Panc1 (cell line): ENCODE measurements around the gene IGFN1. TPM values are rescaled to one million over a fixed set of nuclear protein-coding genes. Genes with fewer than 3 reads are reported as not detected.

Source experiments
- ATAC-seq: fragments of 200-7000 bp; cut with Tn5 transposase; 2 replicates; pipeline ENCODE4 v1.9.1; 2020; ENCODE audit warnings: mild to moderate bottlenecking, moderate library complexity
- BruUV-seq: library from RNA; stranded (reverse); fragments of 400-500 nt; replicated peaks from 2 replicates; lab custom pipeline; 2021; lab: Mats Ljungman, UMichigan
- CTCF ChIA-PET: fragments of 300-600 bp; sonication (Branson Sonifier 250); formaldehyde crosslinking; loops from one replicate; lab custom pipeline; 2022; ENCODE audit warnings: antibody characterized with exemption; lab: Charles Lee
- POLR2A ChIA-PET: fragments of 300-600 bp; sonication (Branson Sonifier 250); formaldehyde crosslinking; loops from one replicate; lab custom pipeline; 2022; ENCODE audit warnings: antibody characterized with exemption; lab: Charles Lee
- DNase-seq: peaks from one replicate; pipeline ENCODE4 v3.0.0-alpha.2; 2010; ENCODE audit warnings: low read depth, low spot score
- H3K27ac ChIP-seq: 2 replicates; pipeline ENCODE4 v1.5.1; 2011; ENCODE audit warnings: mild to moderate bottlenecking, low read length, inconsistent platforms
- H3K27me3 ChIP-seq: fragments of 200-500 bp; sonication (Bioruptor generic); 2 replicates; pipeline ENCODE4 v1.6.0; 2014; ENCODE audit warnings: low read length, inconsistent platforms; ENCODE audit not compliant: control insufficient read depth, insufficient read depth
- H3K36me3 ChIP-seq: fragments of 200-500 bp; sonication (Bioruptor generic); 2 replicates; pipeline ENCODE4 v1.5.1; 2014; ENCODE audit warnings: inconsistent platforms, mild to moderate bottlenecking, low read length, moderate library complexity; ENCODE audit not compliant: control insufficient read depth, insufficient read depth
- H3K4me1 ChIP-seq: 2 replicates; pipeline ENCODE4 v1.5.1; 2011; ENCODE audit warnings: inconsistent platforms, mild to moderate bottlenecking, low read length, moderate library complexity; ENCODE audit not compliant: control insufficient read depth, insufficient read depth
- H3K4me3 ChIP-seq, 2 experiments: 2 replicates each; pipeline ENCODE4 v1.5.1; 2011 to 2012; ENCODE audit warnings: low read depth in 2 of 2, low read length in 2 of 2, mild to moderate bottlenecking in 2 of 2, inconsistent platforms in 1 of 2, moderate library complexity in 1 of 2
- H3K9me3 ChIP-seq: fragments of 200-500 bp; sonication (Bioruptor generic); 2 replicates; pipeline ENCODE4 v1.5.1; 2014; ENCODE audit warnings: low read depth, mild to moderate bottlenecking, inconsistent platforms, low read length, moderate library complexity; ENCODE audit not compliant: control insufficient read depth, insufficient read depth
- POLR2AphosphoS5 ChIP-seq: IDR thresholded peaks from 2 replicates; pipeline ENCODE4 v1.6.1; 2012; ENCODE audit warnings: mild to moderate bottlenecking, low read depth, low read length, moderate library complexity
- SIN3A ChIP-seq: IDR thresholded peaks from 2 replicates; pipeline ENCODE4 v1.6.1; 2012; ENCODE audit warnings: low read depth, mild to moderate bottlenecking, low read length, moderate library complexity, borderline replicate concordance; ENCODE audit not compliant: insufficient read depth
- TCF7L2 ChIP-seq: IDR thresholded peaks from 2 replicates; pipeline ENCODE4 v1.6.1; 2011; ENCODE audit warnings: mild to moderate bottlenecking, low read depth, low read length, inconsistent platforms
- in situ Hi-C: cut with HindIII; loops from 2 replicates; pipeline ENCODE4 v1.10.0; 2016; ENCODE audit warnings: low sequenced_read_pairs, low pct_unique_long_range_greater_than_20kb
- intact Hi-C: fragments of 100-400 bp; cut with micrococcal nuclease; formaldehyde crosslinking; loops from one replicate; pipeline ENCODE4 v1.10.0; 2022; ENCODE audit not compliant: unreplicated experiment
- total RNA-seq: library from RNA; stranded (reverse); gene quantifications from one replicate; pipeline ENCODE4 v1.2.1, GENCODE V29; 2021; ENCODE audit not compliant: unreplicated experiment
- TF ChIP-seq, protein P1 (sequence below): fragments of 450-650 bp; IDR thresholded peaks from 2 replicates; pipeline ENCODE4 v1.5.1; 2017; ENCODE audit warnings: mild to moderate bottlenecking
- TF ChIP-seq, protein P2 (sequence below), 2 experiments: IDR thresholded peaks; 2 replicates each; pipeline ENCODE4 v1.6.1; 2011 to 2012; ENCODE audit warnings: low read depth in 2 of 2, control low read depth in 1 of 2, low read length in 1 of 2, mild to moderate bottlenecking in 1 of 2, moderate library complexity in 1 of 2; ENCODE audit not compliant: insufficient read depth in 1 of 2

Gene IGFN1
- total RNA-seq, 1 experiment from 2014 or later = not detected

DNA sequence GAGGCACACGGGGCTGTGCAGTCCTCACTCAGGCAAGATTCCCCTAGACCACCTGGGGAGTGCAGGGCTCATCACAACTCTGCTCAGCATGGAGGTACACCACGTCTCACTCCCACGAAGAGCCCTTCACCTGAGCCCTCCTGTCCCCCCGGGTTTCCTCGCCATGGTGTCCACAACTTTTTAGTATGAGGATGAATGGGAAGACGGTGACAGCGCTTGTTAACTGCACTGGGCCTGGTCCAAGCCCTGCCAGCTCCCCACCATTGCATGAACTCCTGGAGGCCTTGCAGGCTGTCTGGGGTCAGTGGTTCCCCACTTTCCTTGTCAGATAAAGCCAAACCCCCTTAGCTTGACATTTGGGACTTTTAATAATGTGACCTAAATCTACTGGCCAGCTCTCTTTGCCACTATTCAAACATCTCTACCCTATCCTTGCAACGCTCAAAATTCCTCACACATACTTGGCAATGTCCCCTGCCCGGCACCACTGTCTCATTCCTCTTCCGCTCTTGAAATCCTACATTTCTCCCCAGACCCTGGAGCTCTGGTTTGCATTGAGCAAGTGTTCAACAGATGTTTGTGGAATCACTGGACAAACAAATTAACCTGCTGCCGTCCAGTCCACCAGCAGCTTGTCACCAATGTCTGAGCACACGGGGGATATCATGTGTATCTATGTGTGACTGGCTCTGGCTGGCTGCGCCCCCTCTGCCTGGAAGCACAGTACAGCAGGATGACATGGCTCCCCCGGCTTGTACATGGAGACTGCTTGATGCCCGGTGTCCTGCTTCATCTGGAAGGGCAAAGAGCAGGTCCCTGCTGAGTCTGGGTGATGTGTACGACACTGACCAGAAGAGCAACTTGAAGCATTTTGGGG lies 47.5 kb upstream of the IGFN1 start:
- Histone ChIP-seq H3K9me3 (no peaks in the 10 kb centered on the region), H3K27me3 (no peaks in the 10 kb centered on the region), H3K4me3 (no peak overlapping the region), H3K27ac (no peak overlapping the region), H3K4me1 (no peaks in the 10 kb centered on the region), H3K36me3 (0 out of 2 replicates have a peak, but pooled peaks cover 3% of the 10 kb centered on the region)
- in situ Hi-C loops (no loop called here), intact Hi-C loops (no loop called here)
- TF ChIP-seq POLR2AphosphoS5 (no peak), SIN3A (no peak), TCF7L2 (no peak)
- TF ChIP-seq, protein P1, sequence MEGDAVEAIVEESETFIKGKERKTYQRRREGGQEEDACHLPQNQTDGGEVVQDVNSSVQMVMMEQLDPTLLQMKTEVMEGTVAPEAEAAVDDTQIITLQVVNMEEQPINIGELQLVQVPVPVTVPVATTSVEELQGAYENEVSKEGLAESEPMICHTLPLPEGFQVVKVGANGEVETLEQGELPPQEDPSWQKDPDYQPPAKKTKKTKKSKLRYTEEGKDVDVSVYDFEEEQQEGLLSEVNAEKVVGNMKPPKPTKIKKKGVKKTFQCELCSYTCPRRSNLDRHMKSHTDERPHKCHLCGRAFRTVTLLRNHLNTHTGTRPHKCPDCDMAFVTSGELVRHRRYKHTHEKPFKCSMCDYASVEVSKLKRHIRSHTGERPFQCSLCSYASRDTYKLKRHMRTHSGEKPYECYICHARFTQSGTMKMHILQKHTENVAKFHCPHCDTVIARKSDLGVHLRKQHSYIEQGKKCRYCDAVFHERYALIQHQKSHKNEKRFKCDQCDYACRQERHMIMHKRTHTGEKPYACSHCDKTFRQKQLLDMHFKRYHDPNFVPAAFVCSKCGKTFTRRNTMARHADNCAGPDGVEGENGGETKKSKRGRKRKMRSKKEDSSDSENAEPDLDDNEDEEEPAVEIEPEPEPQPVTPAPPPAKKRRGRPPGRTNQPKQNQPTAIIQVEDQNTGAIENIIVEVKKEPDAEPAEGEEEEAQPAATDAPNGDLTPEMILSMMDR = no peak
- TF ChIP-seq, protein P2, sequence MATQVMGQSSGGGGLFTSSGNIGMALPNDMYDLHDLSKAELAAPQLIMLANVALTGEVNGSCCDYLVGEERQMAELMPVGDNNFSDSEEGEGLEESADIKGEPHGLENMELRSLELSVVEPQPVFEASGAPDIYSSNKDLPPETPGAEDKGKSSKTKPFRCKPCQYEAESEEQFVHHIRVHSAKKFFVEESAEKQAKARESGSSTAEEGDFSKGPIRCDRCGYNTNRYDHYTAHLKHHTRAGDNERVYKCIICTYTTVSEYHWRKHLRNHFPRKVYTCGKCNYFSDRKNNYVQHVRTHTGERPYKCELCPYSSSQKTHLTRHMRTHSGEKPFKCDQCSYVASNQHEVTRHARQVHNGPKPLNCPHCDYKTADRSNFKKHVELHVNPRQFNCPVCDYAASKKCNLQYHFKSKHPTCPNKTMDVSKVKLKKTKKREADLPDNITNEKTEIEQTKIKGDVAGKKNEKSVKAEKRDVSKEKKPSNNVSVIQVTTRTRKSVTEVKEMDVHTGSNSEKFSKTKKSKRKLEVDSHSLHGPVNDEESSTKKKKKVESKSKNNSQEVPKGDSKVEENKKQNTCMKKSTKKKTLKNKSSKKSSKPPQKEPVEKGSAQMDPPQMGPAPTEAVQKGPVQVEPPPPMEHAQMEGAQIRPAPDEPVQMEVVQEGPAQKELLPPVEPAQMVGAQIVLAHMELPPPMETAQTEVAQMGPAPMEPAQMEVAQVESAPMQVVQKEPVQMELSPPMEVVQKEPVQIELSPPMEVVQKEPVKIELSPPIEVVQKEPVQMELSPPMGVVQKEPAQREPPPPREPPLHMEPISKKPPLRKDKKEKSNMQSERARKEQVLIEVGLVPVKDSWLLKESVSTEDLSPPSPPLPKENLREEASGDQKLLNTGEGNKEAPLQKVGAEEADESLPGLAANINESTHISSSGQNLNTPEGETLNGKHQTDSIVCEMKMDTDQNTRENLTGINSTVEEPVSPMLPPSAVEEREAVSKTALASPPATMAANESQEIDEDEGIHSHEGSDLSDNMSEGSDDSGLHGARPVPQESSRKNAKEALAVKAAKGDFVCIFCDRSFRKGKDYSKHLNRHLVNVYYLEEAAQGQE (IDR thresholded peaks at IDR 0.05; ENCODE audit: insufficient read depth in 1 of 2, low read depth in 2 of 2, low read length in 1 of 2) = no peak
- POLR2A ChIA-PET = no interaction called here
- ATAC-seq (no peak), DNase-seq (no peak)
- CTCF ChIA-PET = interaction anchor here (0.5 kb wide), 1 partner anchor 49 kb away, joined by 4 read pairs; no protein-coding TSS in a partner anchor
- no TSS peak for BruUV-seq

DNA sequence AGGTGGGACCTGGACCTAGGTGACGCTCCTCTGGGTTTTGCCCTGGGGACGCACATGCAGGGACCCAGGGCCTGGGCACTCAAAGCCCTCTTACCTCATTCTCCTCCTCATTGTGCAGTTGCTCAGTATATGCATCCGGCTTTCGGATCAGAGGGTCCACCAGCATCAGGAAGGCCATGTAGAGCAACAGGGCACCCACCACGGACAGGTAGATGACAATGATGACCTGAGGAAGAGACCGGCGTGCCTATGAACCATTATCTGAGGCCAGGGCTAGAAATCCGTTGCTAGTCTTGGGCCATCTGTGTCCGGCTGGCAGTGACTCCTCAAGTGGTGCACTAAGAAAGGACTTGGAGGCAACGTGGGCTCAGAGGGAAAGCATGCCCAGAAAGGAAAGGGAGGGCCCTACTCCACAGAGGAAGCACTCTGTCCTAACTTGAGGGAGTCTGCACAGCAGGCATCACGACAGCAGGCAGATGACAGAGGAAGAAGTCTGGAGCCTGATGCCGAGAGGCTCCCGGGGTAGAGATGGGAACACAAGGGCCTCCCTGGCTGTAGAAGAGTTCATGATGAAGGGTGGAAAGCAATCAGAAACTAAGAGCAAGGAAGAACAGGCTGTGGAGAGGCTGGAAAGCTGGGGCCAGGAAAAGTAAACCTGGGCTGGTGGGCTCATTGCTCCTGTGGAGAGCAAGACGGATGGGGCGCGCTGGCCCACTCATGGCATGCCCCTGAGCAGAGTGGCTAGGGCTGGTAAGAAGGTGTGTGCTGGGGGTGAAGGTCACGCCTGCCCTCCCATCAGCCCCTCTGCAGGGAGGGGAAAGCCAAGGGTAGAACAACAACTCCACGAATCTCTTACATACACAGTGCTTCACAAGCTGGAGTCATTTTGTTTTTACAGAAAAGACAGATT lies 46.6 kb upstream of the IGFN1 start:
- 0 out of 2 replicates have a peak, but pooled peaks cover 3% of the 10 kb centered on the region for H3K36me3 ChIP-seq
- no TSS peak for BruUV-seq
- no peak for ATAC-seq
- no peaks in the 10 kb centered on the region for H3K4me1 ChIP-seq
- ChIA-PET CTCF (no interaction called here), POLR2A (no interaction called here)
- DNase-seq = no peak
- TF ChIP-seq SIN3A (no peak), POLR2AphosphoS5 (no peak), TCF7L2 (no peak)
- TF ChIP-seq, protein P2 (IDR thresholded peaks at IDR 0.05; ENCODE audit: insufficient read depth in 1 of 2, low read depth in 2 of 2, low read length in 1 of 2) = no peak
- TF ChIP-seq, protein P1 = no peak
- no peaks in the 10 kb centered on the region for H3K9me3 ChIP-seq
- intact Hi-C loops = no loop called here
- H3K4me3 ChIP-seq = no peak overlapping the region
- H3K27ac ChIP-seq = no peak overlapping the region
- in situ Hi-C loops = no loop called here
- no peaks in the 10 kb centered on the region for H3K27me3 ChIP-seq
